Measurements from ENCODE around the gene PAK6. TPM values are rescaled to one million over a fixed set of nuclear protein-coding genes. Genes with fewer than 3 reads are reported as not detected.

The PAK6 gene
- polyA plus RNA-seq, 1 donor (not counting 4 experiments of a cell fraction or from before 2014, with no cell fraction given), result 11.5 TPM

GRCh38 chr15:40305281-40305680 lies 66.4 kb downstream of the PAK6 start:
- no peaks in the 10 kb centered on the region for H3K9me3 ChIP-seq (ENCODE audit: control insufficient read depth, low read depth, low read length)
- no peak for FAIRE-seq
- H4K20me1 ChIP-seq (ENCODE audit: control insufficient read depth, extremely low read depth, insufficient read depth, low read length), result peaks cover 4% of the 10 kb centered on the region
- H3K9me1 ChIP-seq (ENCODE audit: control insufficient read depth, extremely low read depth, insufficient read depth, low read length), result no peaks in the 10 kb centered on the region
- H3K4me2 ChIP-seq (ENCODE audit: control insufficient read depth, extremely low read depth, insufficient read depth, low read depth, low read length), result no peak overlapping the region
- H3K36me3 ChIP-seq (ENCODE audit: control insufficient read depth in 2 of 2, extremely low read depth in 1 of 2, insufficient read depth in 2 of 2, low read length in 2 of 2), result no peaks in the 10 kb centered on the region
- dilution Hi-C loops (cut with MboI; ENCODE audit: extremely low pct_ligation_motif_present, low sequenced_read_pairs), result no loop called here
- no peak overlapping the region for H3K9ac ChIP-seq (ENCODE audit: control insufficient read depth, extremely low read depth, insufficient read depth, low read length)
- no peak overlapping the region for H3K27ac ChIP-seq (ENCODE audit: control insufficient read depth, insufficient read depth, low read length)
- H3K4me1 ChIP-seq (ENCODE audit: control insufficient read depth, extremely low read depth, insufficient read depth, low read length), result no peaks in the 10 kb centered on the region
- H2AFZ ChIP-seq (ENCODE audit: control insufficient read depth, low read length), result no peak overlapping the region
- H3K79me2 ChIP-seq (ENCODE audit: control insufficient read depth, insufficient read depth, low read length), result no peaks in the 10 kb centered on the region
- no peak overlapping the region for H3K4me3 ChIP-seq (ENCODE audit: control insufficient read depth in 2 of 3, extremely low read depth in 1 of 3, insufficient read depth in 2 of 3, low read depth in 1 of 3, low read length in 3 of 3)
- peaks cover 21% of the 10 kb centered on the region for H3K27me3 ChIP-seq (ENCODE audit: control insufficient read depth, extremely low read depth, insufficient read depth, low read length)
- no peak for DNase-seq (ENCODE audit: low read depth, low spot score)
- TF ChIP-seq EZH2 (IDR thresholded peaks at IDR 0.05; ENCODE audit: low read length) (no peak), CTCF (optimal IDR thresholded peaks at IDR 0.05 in 1 of 3, IDR thresholded peaks at IDR 0.05 in 1 of 3, conservative IDR thresholded peaks at IDR 0.05 in 1 of 3; ENCODE audit: extremely low read depth in 1 of 3, insufficient read depth in 2 of 3, low read length in 3 of 3) (no peak)

DNA sequence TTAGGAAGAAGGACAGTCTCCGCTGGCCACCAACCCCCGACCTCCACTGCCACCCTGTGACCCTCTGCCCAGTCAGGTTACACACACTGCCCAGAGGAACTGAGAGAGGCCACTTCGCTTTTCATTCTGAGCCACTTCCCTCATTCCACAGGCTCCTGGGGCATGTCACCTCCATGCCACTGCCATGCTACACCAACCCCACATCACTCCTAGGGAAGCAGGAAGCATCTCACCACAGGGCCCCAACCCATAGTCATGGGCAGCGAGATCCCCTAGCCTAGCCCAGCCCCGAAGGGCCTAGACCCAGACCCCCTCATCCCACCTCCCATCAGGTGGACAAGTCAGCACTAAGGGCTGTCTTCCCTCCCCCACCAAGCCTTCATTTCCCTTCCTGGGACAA lies 67.5 kb downstream of the PAK6 start:
- Histone ChIP-seq H3K4me2 (ENCODE audit: control insufficient read depth, extremely low read depth, insufficient read depth, low read depth, low read length) (no peak overlapping the region), H2AFZ (ENCODE audit: control insufficient read depth, low read length) (no peak overlapping the region), H3K36me3 (ENCODE audit: control insufficient read depth in 2 of 2, extremely low read depth in 1 of 2, insufficient read depth in 2 of 2, low read length in 2 of 2) (no peaks in the 10 kb centered on the region), H3K27ac (ENCODE audit: control insufficient read depth, insufficient read depth, low read length) (no peak overlapping the region), H3K4me3 (ENCODE audit: control insufficient read depth in 2 of 3, extremely low read depth in 1 of 3, insufficient read depth in 2 of 3, low read depth in 1 of 3, low read length in 3 of 3) (no peak overlapping the region), H3K9ac (ENCODE audit: control insufficient read depth, extremely low read depth, insufficient read depth, low read length) (no peak overlapping the region), H3K27me3 (ENCODE audit: control insufficient read depth, extremely low read depth, insufficient read depth, low read length) (peaks cover 27% of the 10 kb centered on the region), H4K20me1 (ENCODE audit: control insufficient read depth, extremely low read depth, insufficient read depth, low read length) (peaks cover 4% of the 10 kb centered on the region), H3K79me2 (ENCODE audit: control insufficient read depth, insufficient read depth, low read length) (no peaks in the 10 kb centered on the region), H3K4me1 (ENCODE audit: control insufficient read depth, extremely low read depth, insufficient read depth, low read length) (no peaks in the 10 kb centered on the region), H3K9me3 (ENCODE audit: control insufficient read depth, low read depth, low read length) (no peaks in the 10 kb centered on the region), H3K9me1 (ENCODE audit: control insufficient read depth, extremely low read depth, insufficient read depth, low read length) (no peaks in the 10 kb centered on the region)
- FAIRE-seq (no peak), DNase-seq (ENCODE audit: low read depth, low spot score) (no peak)
- TF ChIP-seq CTCF (optimal IDR thresholded peaks at IDR 0.05 in 1 of 3, IDR thresholded peaks at IDR 0.05 in 1 of 3, conservative IDR thresholded peaks at IDR 0.05 in 1 of 3; ENCODE audit: extremely low read depth in 1 of 3, insufficient read depth in 2 of 3, low read length in 3 of 3) (no peak), EZH2 (IDR thresholded peaks at IDR 0.05; ENCODE audit: low read length) (no peak)
- dilution Hi-C loops (cut with MboI; ENCODE audit: extremely low pct_ligation_motif_present, low sequenced_read_pairs), result no loop called here

Data from keratinocyte (primary cell).